Epithelial cell of esophagus (primary cell): ENCODE results near the gene CST3.
"Not testable (repeated sequence)": the region's sequence is repeated elsewhere in the genome, so short reads cannot be mapped to it uniquely, and the experiment has no call there.

Experiments
- DNase-seq: peaks from one replicate; pipeline ENCODE4 v3.0.0; 2010; ENCODE audit warnings: low read depth
- H3K4me3 ChIP-seq: 2 replicates; pipeline ENCODE4 v1.5.1; 2011; ENCODE audit warnings: mild to moderate bottlenecking, low read length, control low read depth
- CTCF ChIP-seq: IDR thresholded peaks from 2 replicates; pipeline ENCODE4 v1.5.1; 2011; ENCODE audit warnings: low read depth, mild to moderate bottlenecking, low read length, control low read depth, inconsistent platforms; ENCODE audit not compliant: insufficient read depth; ENCODE audit errors: missing control alignments

CST3 gene

GRCh38 chr20:23626040-23626620 lies 11.6 kb downstream of the CST3 start:
- peak; percentile 93 for DNase-seq
- TF ChIP-seq CTCF: no peak
- no peak overlapping the region for H3K4me3 ChIP-seq

GRCh38 chr20:23625236-23625964 lies 12.4 kb downstream of the CST3 start:
- peak; percentile 85 for DNase-seq
- no peak overlapping the region for H3K4me3 ChIP-seq
- no peak for TF ChIP-seq CTCF

GRCh38 chr20:23624324-23624691 lies 13.4 kb downstream of the CST3 start:
- TF ChIP-seq CTCF: no peak
- no peak for DNase-seq
- no peak overlapping the region for H3K4me3 ChIP-seq

- no peak overlapping the region for H3K4me3 ChIP-seq
- TF ChIP-seq CTCF: no peak
- peak; percentile 61 for DNase-seq
Measured at GRCh38 chr20:23623666-23624323, 14.0 kb downstream of the CST3 start.

- DNase-seq: peak; percentile 85
- TF ChIP-seq CTCF: no peak
- peak overlapping the region; percentile 27 for H3K4me3 ChIP-seq
Measured at GRCh38 chr20:23622839-23623343, 14.9 kb downstream of the CST3 start.

- not testable (repeated sequence) for H3K4me3 ChIP-seq, DNase-seq
Measured at GRCh38 chr20:23622401-23622800, 15.4 kb downstream of the CST3 start.

GRCh38 chr20:23620670-23621386 lies 16.9 kb downstream of the CST3 start:
- H3K4me3 ChIP-seq, DNase-seq: not testable (repeated sequence)
